IMR-90 (cell line): ENCODE data around the gene KCTD5. TPM values are rescaled to one million over a fixed set of nuclear protein-coding genes. Genes with fewer than 3 reads are reported as not detected.

Experiments used
- ATAC-seq: fragments of 200-7000 bp; cut with Tn5 transposase; 2 replicates; pipeline ENCODE4 v1.9.1; 2020; ENCODE audit warnings: low read depth, mild to moderate bottlenecking, moderate library complexity
- BruUV-seq: library from RNA; stranded (reverse); fragments of 400-500 nt; replicated peaks from 2 replicates; lab custom pipeline; 2021; lab: Mats Ljungman, UMichigan
- CTCF ChIA-PET: fragments of 300-600 bp; formaldehyde crosslinking; extraction: SDS; loops from one replicate; lab custom pipeline; 2021; ENCODE audit warnings: antibody characterized with exemption; lab: Yijun Ruan, JAX
- POLR2A ChIA-PET: fragments of 300-600 bp; sonication (Branson Sonifier 250); formaldehyde crosslinking; loops from one replicate; lab custom pipeline; 2022; ENCODE audit warnings: antibody characterized with exemption; ENCODE audit not compliant: unreplicated experiment; lab: Charles Lee
- DNase-seq: peaks from one replicate; pipeline ENCODE4 v3.0.0; 2013
- H2AFZ ChIP-seq: replicated peaks from 2 replicates; pipeline ENCODE3; 2013; ENCODE audit warnings: low read length, mild to moderate bottlenecking; ENCODE audit not compliant: poor library complexity
- H2AK5ac ChIP-seq: 2 replicates; pipeline ENCODE4 v1.6.1; 2013; ENCODE audit warnings: low read depth, low read length, inconsistent platforms
- H2AK9ac ChIP-seq: replicated peaks from 2 replicates; pipeline ENCODE3; 2013; ENCODE audit warnings: mild to moderate bottlenecking, low read depth, low read length, moderate library complexity; ENCODE audit not compliant: poor library complexity
- H2BK120ac ChIP-seq: 2 replicates; pipeline ENCODE4 v1.6.1; 2013; ENCODE audit warnings: low read depth, low read length, inconsistent platforms
- H2BK15ac ChIP-seq: 3 replicates; pipeline ENCODE4 v1.6.1; 2013; ENCODE audit warnings: low read depth, low read length, inconsistent platforms
- H2BK20ac ChIP-seq: 2 replicates; pipeline ENCODE4 v1.6.1; 2013; ENCODE audit warnings: low read depth, mild to moderate bottlenecking, inconsistent platforms, low read length, moderate library complexity
- H2BK5ac ChIP-seq: 2 replicates; pipeline ENCODE4 v1.6.1; 2013; ENCODE audit warnings: mild to moderate bottlenecking, low read depth, low read length, inconsistent platforms; ENCODE audit not compliant: poor library complexity, severe bottlenecking
- H3K14ac ChIP-seq: replicated peaks from 2 replicates; pipeline ENCODE4 v1.6.1; 2013; ENCODE audit warnings: low read depth, low read length, inconsistent platforms
- H3K18ac ChIP-seq: 2 replicates; pipeline ENCODE4 v1.6.1; 2013; ENCODE audit warnings: low read depth, low read length, control low read depth
- H3K23ac ChIP-seq: 2 replicates; pipeline ENCODE4 v1.6.1; 2013; ENCODE audit warnings: low read depth, low read length, inconsistent platforms
- H3K27ac ChIP-seq: 2 replicates; pipeline ENCODE4 v1.5.1; 2013; ENCODE audit warnings: mild to moderate bottlenecking, control low read depth, low read length; ENCODE audit not compliant: insufficient read depth
- H3K27me3 ChIP-seq: 2 replicates; pipeline ENCODE4 v1.6.1; 2013; ENCODE audit warnings: low read length; ENCODE audit not compliant: control insufficient read depth, insufficient read depth
- H3K36me3 ChIP-seq: 2 replicates; pipeline ENCODE4 v1.6.1; 2013; ENCODE audit warnings: low read length, mixed read lengths; ENCODE audit not compliant: control insufficient read depth, insufficient read depth
- H3K4ac ChIP-seq: 2 replicates; pipeline ENCODE4 v1.6.1; 2013; ENCODE audit warnings: low read depth, low read length, inconsistent platforms
- H3K4me1 ChIP-seq: 2 replicates; pipeline ENCODE4 v1.6.1; 2013; ENCODE audit warnings: low read length, mixed read lengths; ENCODE audit not compliant: control insufficient read depth, insufficient read depth
- H3K4me2 ChIP-seq: 2 replicates; pipeline ENCODE4 v1.6.1; 2013; ENCODE audit warnings: low read depth, mild to moderate bottlenecking, control low read depth, low read length, moderate library complexity
- H3K4me3 ChIP-seq: 2 replicates; pipeline ENCODE4 v1.5.1; 2013; ENCODE audit warnings: low read depth, mild to moderate bottlenecking, control low read depth, low read length, moderate library complexity; ENCODE audit not compliant: insufficient read depth
- H3K56ac ChIP-seq: 2 replicates; pipeline ENCODE4 v1.6.1; 2013; ENCODE audit warnings: low read length, inconsistent platforms; ENCODE audit not compliant: insufficient read depth; ENCODE audit errors: extremely low read depth
- H3K79me1 ChIP-seq, 2 experiments: 2 replicates each; pipeline ENCODE4 v1.6.1; 2013; ENCODE audit warnings: low read length in 2 of 2, inconsistent platforms in 1 of 2, low read depth in 1 of 2
- H3K9ac ChIP-seq: 2 replicates; pipeline ENCODE4 v1.6.1; 2013; ENCODE audit warnings: low read depth, low read length, control low read depth
- H3K9me1 ChIP-seq: 2 replicates; pipeline ENCODE4 v1.6.1; 2013; ENCODE audit warnings: low read length, inconsistent platforms; ENCODE audit not compliant: insufficient read depth
- H3K9me3 ChIP-seq: 2 replicates; pipeline ENCODE4 v1.6.1; 2013; ENCODE audit warnings: low read length; ENCODE audit not compliant: control insufficient read depth, insufficient read depth
- H4K20me1 ChIP-seq: 2 replicates; pipeline ENCODE4 v1.6.1; 2013; ENCODE audit warnings: low read length, inconsistent platforms; ENCODE audit not compliant: insufficient read depth
- H4K5ac ChIP-seq: 2 replicates; pipeline ENCODE4 v1.6.1; 2013; ENCODE audit warnings: mild to moderate bottlenecking, low read depth, low read length, control low read depth
- H4K8ac ChIP-seq, 2 experiments: 2 replicates each; pipeline ENCODE4 v1.6.1; 2013; ENCODE audit warnings: low read depth in 2 of 2, low read length in 2 of 2, control low read depth in 1 of 2, inconsistent platforms in 1 of 2
- H4K91ac ChIP-seq: 2 replicates; pipeline ENCODE4 v1.6.1; 2013; ENCODE audit warnings: low read depth, low read length, inconsistent platforms; ENCODE audit not compliant: insufficient read depth
- BHLHE40 ChIP-seq: fragments of 150-350 bp; IDR thresholded peaks from 2 replicates; pipeline ENCODE4 v1.6.1; 2016; ENCODE audit warnings: mild to moderate bottlenecking, low read depth, low read length
- CEBPB ChIP-seq: IDR thresholded peaks from 2 replicates; pipeline ENCODE4 v1.6.1; 2012; ENCODE audit warnings: low read depth, low read length, improper control_type of control experiment
- CHD1 ChIP-seq: IDR thresholded peaks from 2 replicates; pipeline ENCODE4 v1.6.1; 2012; ENCODE audit warnings: low read depth, low read length, improper control_type of control experiment
- CTCF ChIP-seq: conservative IDR thresholded peaks from 2 replicates; pipeline ENCODE4 v1.5.1; 2012; ENCODE audit warnings: mild to moderate bottlenecking, low read depth, low read length, improper control_type of control experiment
- ELK1 ChIP-seq: fragments of 150-350 bp; IDR thresholded peaks from 2 replicates; pipeline ENCODE4 v1.6.1; 2016; ENCODE audit warnings: low read depth, mild to moderate bottlenecking, low read length, moderate library complexity, borderline replicate concordance
- FOS ChIP-seq: fragments of 150-350 bp; IDR thresholded peaks from 2 replicates; pipeline ENCODE4 v1.6.1; 2016; ENCODE audit warnings: low read depth, low read length
- MAFK ChIP-seq: IDR thresholded peaks from 2 replicates; pipeline ENCODE4 v1.6.1; 2012; ENCODE audit warnings: low read depth, low read length, improper control_type of control experiment
- MAZ ChIP-seq: IDR thresholded peaks from 2 replicates; pipeline ENCODE4 v1.6.1; 2012; ENCODE audit warnings: low read depth, mild to moderate bottlenecking, low read length, improper control_type of control experiment, moderate library complexity, borderline replicate concordance
- MXI1 ChIP-seq: IDR thresholded peaks from 2 replicates; pipeline ENCODE4 v1.6.1; 2012; ENCODE audit warnings: low read depth, mild to moderate bottlenecking, low read length, moderate library complexity, borderline replicate concordance
- NFE2L2 ChIP-seq: fragments of 150-350 bp; IDR thresholded peaks from 2 replicates; pipeline ENCODE4 v1.6.1; 2016; ENCODE audit warnings: low read depth, mild to moderate bottlenecking, low read length
- POLR2A ChIP-seq: IDR thresholded peaks from 2 replicates; pipeline ENCODE4 v1.6.1; 2012; ENCODE audit warnings: mild to moderate bottlenecking, low read depth, low read length
- RAD21 ChIP-seq: IDR thresholded peaks from 2 replicates; pipeline ENCODE4 v1.6.1; 2012; ENCODE audit warnings: low read length, improper control_type of control experiment
- RCOR1 ChIP-seq: IDR thresholded peaks from 2 replicates; pipeline ENCODE4 v1.6.1; 2012; ENCODE audit warnings: mild to moderate bottlenecking, low read length, improper control_type of control experiment; ENCODE audit not compliant: insufficient replicate concordance
- RFX5 ChIP-seq: IDR thresholded peaks from 2 replicates; pipeline ENCODE4 v1.8.0; 2012; ENCODE audit warnings: low read depth, mild to moderate bottlenecking, low read length, moderate library complexity
- SMC3 ChIP-seq: fragments of 150-350 bp; IDR thresholded peaks from 2 replicates; pipeline ENCODE4 v1.6.1; 2016; ENCODE audit warnings: low read depth, mild to moderate bottlenecking, antibody characterized with exemption, low read length, moderate library complexity
- USF2 ChIP-seq: fragments of 150-350 bp; IDR thresholded peaks from 2 replicates; pipeline ENCODE4 v1.6.1; 2017; ENCODE audit warnings: mild to moderate bottlenecking, antibody characterized with exemption, low read length, low read depth
- WGBS, 2 experiments: methylation state at CpG; one replicate each; pipeline versions ENCODE4 v1.1.5 to v1.1.7; 2013; ENCODE audit warnings: missing lambda C conversion rate in 2 of 2; ENCODE audit not compliant: insufficient read length in 1 of 2; ENCODE audit errors: extremely low coverage in 2 of 2; 5-methylcytosine and 5-hydroxymethylcytosine counted together
- dilution Hi-C: fragments of 300-500 bp; cut with HindIII; formaldehyde crosslinking; loops from one replicate; pipeline ENCODE4 v1.14.3; 2018; ENCODE audit warnings: low sequenced_read_pairs; ENCODE audit not compliant: unreplicated experiment
- in situ Hi-C: fragments of 300-500 bp; cut with MboI; formaldehyde crosslinking; loops from 3 replicates; pipeline ENCODE4 v1.14.3; 2019; ENCODE audit warnings: low sequenced_read_pairs, inconsistent platforms, mixed read lengths
- intact Hi-C: fragments of 100-400 bp; cut with micrococcal nuclease; formaldehyde crosslinking; loops from 2 replicates; pipeline ENCODE4 v1.10.0; 2022
- polyA plus RNA-seq, 3 experiments: library from polyadenylated mRNA; depleted of rRNA; stranded (reverse); fragments of >200 nt; gene quantifications; 2 replicates each; pipeline ENCODE4 v1.2.3, GENCODE V29; 2012; ENCODE audit warnings: low replicate concordance in 1 of 3
- total RNA-seq: library from RNA; depleted of rRNA; stranded (reverse); fragments of >200 nt; gene quantifications from 2 replicates; pipeline ENCODE4 v1.2.3, GENCODE V29; 2012

The KCTD5 gene
- total and polyA plus RNA-seq, 2 of the 4 experiments (the other 2 are of a cell fraction), result 17.2 to 56.2 TPM

- H2BK20ac ChIP-seq, result no peak overlapping the region
- H3K27me3 ChIP-seq, result no peaks in the 10 kb centered on the region
- H3K36me3 ChIP-seq, result no peaks in the 10 kb centered on the region
- H4K5ac ChIP-seq, result no peak overlapping the region
- H3K4me3 ChIP-seq, result no peak overlapping the region
- H3K79me1 ChIP-seq, result no peaks in the 10 kb centered on the region
- H4K20me1 ChIP-seq, result peaks cover 4% of the 10 kb centered on the region; the same call in 1 of the 2 replicates
- H3K9me1 ChIP-seq, result no peaks in the 10 kb centered on the region
- no peak overlapping the region for H3K56ac ChIP-seq
- ChIA-PET CTCF (interaction anchor here (0.6 kb wide), 1 partner anchor 165 kb away, joined by 5 read pairs; no protein-coding TSS in a partner anchor), POLR2A (no interaction called here)
- H2AK5ac ChIP-seq, result no peak overlapping the region
- no peak overlapping the region for H2BK15ac ChIP-seq
- H2AK9ac ChIP-seq, result no peak overlapping the region
- H3K9me3 ChIP-seq, result no peaks in the 10 kb centered on the region
- TF ChIP-seq SMC3 (no peak), CEBPB (no peak), BHLHE40 (no peak), RAD21 (no peak), MXI1 (no peak), POLR2A (no peak), MAFK (no peak), USF2 (no peak), NFE2L2 (no peak), RFX5 (no peak), CTCF (no peak), RCOR1 (no peak), ELK1 (no peak), MAZ (no peak), FOS (no peak), CHD1 (no peak)
- no TSS peak for BruUV-seq
- H2BK120ac ChIP-seq, result no peak overlapping the region
- no peak overlapping the region for H2AFZ ChIP-seq
- in situ Hi-C loops (no loop called here), dilution Hi-C loops (no loop called here), intact Hi-C loops (no loop called here)
- H4K8ac ChIP-seq, result no peak overlapping the region
- H2BK5ac ChIP-seq, result no peak overlapping the region
- H3K4ac ChIP-seq, result no peak overlapping the region
- no peaks in the 10 kb centered on the region for H3K4me1 ChIP-seq
- no peak overlapping the region for H3K27ac ChIP-seq
- WGBS, 2 experiments, result 0% methylated on average over 1 of the region's 10 CpGs; no CpG with 5 or more reads in 1 of the 2 experiments
- H3K14ac ChIP-seq, result no peak overlapping the region
- no peak overlapping the region for H3K23ac ChIP-seq
- no peak overlapping the region for H3K18ac ChIP-seq
- no peak overlapping the region for H4K91ac ChIP-seq
- no peak overlapping the region for H3K4me2 ChIP-seq
- ATAC-seq (no peak), DNase-seq (no peak)
- H3K9ac ChIP-seq, result no peak overlapping the region
These were observed 34.6 kb downstream of the KCTD5 start for GRCh38 chr16:2716948-2717347.
